HG02623 (cell line): Measurements from ENCODE around the gene DNAL4.
"Not testable (repeated sequence)": the region's sequence is repeated elsewhere in the genome, so short reads cannot be mapped to it uniquely, and the experiment has no call there.

Experiments
- ATAC-seq: cut with Tn5 transposase; IDR thresholded peaks from one replicate; pipeline ENCODE4 v1.9.1; 2021; ENCODE audit warnings: moderate library complexity; ENCODE audit not compliant: unreplicated experiment

DNAL4 gene

DNA sequence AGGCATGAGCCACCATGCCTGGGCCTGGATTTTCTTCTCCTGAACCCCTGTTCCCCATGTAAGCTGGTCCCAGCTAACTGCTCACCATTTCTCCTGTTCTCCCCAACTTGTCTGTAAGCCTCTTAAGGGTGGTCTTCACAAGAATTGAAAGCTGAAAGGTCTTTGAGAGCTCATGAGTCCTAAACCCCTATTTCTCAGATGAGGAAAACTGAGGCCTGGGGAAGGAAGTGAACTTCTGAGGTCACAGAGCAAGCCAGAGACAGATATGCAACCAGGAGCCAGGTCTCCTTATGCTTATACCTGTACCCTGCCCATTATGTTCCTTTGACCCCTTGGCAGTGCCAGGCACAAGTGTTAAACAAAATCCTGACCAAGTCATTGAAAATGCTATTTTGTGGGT is 33.6 kb upstream of the DNAL4 start:
- no peak for ATAC-seq

DNA sequence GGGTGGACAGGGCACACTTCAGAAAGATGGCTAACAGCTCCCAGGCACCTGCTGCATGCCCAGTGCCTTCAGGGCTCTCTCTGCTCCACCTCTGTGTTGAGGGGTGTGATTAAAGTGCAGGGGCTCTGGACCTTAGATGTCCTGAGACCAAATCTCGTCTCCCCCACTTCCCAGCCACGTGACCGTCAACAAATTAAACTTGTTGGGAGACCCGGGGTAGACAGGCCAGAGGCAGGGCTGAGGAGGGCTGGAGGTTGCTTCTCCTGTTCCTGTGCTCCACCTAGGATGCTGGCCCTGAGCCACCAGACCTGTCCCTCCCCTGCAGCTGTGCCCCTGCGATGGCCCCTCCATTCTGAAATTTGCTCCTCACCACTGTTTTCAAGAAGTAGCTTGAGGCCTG is 32.9 kb upstream of the DNAL4 start:
- no peak for ATAC-seq

DNA sequence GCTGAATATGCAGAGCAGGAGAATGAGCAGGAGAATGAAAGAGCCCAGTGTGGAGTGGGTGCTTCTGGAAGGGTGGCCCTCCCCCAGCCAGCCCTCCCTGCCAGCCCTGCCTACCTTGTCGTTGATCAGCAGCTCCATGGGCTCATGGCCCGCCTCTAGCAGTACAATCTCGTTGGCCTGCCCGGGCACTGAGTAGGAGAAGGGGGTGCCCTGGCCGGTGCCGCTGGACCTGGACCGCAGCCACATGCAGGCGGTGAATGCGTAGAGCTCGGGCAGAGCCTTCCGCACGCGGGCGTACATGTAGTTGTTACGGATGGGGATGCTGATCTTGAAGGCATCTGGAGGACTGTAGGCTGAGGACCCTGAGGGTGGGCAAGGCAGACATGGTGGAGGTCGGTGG is 32.4 kb upstream of the DNAL4 start:
- no peak for ATAC-seq

DNA sequence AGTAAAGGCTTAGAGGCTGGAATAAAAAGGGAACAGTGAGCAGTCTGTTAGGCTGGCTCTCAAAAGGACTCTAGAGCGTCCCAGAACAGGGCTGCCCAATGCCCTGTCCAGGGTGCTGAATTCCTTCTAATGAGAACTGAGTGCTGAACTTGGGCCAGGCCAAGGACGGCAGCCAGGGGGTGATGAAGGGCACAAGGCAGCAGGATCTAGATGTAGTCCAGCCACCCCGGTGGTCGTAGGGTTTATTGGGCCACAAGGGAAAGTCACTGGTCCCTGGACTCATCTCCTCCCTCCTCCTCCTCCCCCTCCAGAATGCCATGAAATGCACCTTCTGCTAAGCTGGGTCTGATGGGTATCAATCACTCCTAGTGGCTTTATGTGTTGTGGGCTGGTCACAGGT is 30.6 kb upstream of the DNAL4 start:
- no peak for ATAC-seq

DNA sequence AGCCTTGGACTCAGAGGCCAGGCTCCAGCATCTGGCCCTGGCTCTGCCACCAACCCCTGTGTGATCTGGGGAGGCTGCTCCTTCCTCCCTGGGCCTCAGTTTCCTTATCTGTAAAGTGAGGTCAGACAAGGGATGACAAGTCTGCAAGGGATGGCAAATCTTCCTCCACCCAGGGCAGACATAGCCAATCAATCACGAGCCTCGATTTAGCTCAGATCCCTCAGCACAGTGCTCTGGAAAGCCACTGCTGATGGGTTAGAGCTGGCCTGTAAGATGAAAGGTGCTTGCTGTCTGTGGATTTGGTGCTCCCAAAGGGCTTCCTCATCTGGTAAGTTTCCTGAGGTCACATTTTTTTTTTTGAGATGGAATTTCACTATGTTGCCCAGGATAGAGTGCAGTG is 29.7 kb upstream of the DNAL4 start:
- ATAC-seq, result no peak

DNA sequence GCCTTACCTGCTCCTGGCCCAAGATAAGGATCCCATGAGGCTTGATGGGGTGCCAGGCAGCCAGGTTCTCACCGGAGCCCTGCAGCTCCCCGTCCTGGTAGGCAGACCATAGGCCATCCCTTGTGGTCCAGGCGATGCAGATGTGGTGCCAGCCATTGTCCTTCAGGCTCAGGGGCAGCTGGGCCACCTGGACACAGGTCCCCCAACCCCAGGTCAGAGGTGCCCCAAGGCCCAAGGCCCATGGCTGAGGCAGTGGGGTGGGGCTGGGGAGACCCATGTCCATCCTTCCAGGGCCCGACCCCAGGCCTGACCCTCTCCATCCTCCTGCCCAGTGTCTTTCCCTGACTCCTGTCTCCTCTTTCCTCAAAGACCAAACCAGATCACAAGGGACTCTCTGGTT is 29.1 kb upstream of the DNAL4 start:
- no peak for ATAC-seq

DNA sequence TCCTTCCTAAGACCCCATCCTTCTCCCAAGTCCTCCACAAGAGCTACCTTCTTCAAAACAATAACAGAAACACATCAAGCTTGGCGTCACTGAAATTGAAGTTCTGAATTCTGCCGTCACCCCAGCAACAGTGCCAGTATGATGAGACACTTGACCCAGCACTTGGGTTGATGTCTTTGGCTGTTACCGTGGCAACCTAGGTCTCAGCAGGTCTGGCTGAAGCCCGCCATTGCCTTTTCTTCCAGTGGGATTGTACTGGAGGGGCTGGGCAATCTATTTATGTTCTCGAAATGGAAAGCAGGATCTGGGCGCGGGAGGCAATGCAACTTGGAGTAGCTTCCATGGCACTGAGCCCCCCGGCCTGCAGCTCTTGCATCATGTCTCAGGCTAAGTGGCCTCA is 26.1 kb upstream of the DNAL4 start:
- no peak for ATAC-seq

DNA sequence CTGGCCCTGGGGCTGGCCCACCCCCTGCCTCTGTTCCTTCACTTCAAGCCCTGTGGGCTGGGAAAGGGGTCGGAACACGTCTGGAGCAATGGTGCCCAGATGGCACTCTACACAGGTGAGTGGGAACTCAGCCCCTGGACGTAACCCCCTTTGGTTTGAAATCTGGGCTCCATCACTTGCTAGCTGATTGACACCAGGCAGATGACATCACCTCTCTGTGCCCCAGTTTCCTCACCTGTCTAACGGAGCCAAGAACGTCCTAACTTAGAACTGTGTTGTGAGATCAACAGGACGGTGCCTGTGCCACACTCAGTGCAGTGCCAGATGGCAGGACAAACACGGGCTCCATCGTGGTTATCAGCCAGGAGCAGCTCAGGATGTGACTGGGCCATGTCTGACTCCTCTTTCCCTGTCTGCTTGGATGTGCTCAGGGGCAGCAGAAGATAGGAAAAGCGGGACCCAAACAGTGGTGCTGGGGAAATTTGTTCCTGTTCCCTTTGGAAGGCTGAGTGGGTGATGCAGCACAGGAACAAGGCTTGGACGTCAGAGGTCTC is 25.5 kb upstream of the DNAL4 start:
- no peak for ATAC-seq

DNA sequence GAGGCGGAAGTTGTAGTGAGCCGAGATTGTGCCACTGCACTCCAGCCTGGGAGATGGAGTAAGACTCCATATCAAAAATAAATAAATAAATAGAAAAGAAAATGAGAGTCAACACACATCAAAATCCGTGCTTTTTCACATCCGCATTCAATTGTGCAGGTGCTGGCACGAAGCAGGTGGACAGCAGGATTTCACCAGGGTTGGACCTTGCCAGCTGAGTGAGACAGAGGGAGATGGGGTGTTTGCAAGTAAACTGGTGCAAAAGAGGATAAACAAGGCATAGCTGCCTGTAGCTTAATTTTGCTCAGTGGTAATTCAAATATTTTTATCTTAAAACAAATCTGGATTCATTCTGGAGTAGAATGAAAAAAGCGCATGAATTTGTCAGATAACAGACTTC is 23.3 kb upstream of the DNAL4 start:
- ATAC-seq, result no peak

DNA sequence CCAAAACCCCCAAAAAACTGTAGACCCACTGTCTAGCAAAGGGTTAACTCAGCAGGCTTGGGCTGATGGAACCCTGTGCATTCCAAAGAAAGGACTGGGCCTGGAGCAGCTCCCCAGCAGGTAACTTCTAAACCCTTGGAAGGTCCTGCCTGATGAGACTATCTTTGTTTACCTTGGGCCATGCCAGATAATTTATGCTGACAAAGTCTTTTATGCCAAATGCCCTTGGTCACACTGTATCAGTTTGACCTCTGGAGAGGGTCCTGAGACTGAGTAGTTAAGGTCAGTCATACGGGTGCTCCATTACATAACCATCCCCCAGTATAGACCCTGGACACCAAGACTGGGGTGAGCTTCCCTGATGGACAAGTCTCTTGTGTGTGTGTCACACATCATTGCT is 21.9 kb upstream of the DNAL4 start:
- no peak for ATAC-seq

DNA sequence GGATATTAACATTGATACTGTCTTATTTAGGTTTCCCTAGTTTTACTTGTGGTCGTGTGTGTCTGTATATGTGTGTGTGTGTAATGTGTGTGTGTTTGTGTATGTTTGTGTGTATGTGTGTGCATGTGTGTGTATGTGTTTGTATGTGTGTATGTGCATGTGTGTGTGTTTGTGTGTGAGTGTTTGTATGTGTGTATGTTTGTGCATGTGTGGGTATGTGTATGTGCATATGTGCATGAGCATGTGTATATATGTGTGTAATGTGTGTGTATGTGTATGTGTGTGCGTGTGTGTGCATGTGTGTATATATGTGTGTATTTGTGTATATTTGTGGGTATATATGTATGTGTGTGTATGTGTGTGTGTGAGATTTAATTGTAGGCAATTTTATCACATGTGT is 17.3 kb upstream of the DNAL4 start:
- no peak for ATAC-seq

DNA sequence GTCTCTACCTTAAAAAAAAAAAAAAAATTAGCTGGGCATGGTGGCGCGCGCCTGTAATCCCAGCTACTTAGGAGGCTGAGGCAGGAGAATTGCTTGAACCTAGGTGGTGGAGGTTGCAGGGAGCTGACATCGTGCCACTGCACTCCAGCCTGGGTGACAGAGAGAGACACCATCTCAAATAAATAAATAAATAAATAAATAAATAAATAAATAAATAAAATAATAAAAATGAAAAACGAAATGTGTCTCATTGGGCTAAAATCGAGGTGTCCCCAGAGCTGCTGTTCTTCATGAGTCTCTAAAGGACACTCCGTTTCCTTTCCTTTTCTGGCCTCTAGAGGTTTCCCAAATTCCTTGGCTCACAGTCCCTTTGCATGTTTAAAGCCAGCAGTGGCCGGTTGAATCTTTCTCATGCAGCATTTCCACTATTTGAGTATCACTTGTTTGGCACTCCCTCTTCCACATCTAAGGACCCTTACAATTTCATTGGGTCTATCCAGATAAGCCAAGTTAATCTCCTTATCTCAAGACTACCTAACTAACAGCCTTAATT is 11.2 kb upstream of the DNAL4 start:
- ATAC-seq, result not testable (repeated sequence)

DNA sequence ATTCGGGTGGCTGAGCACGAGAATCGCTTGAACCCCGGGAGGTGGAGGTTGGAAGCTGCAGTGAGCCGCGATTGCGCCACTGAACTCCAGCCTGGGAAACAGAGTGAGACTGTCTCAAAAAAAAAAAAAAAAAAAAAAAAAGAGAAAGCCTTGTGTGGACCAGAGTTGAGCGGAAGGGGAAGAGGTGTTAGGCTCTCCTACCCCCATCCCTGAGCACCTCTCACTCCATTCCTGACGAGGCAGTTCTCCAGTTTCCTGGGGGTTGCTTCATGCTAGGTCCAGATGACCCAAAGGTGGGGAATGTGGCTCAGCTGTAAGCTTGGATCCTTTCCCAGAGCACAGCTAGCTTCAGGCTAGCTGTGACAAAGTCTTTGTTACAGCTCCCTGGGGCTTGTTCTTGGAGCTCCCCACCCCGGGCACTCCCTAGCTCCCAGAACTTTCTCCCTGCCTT is 8.8 kb upstream of the DNAL4 start:
- ATAC-seq, result no peak

DNA sequence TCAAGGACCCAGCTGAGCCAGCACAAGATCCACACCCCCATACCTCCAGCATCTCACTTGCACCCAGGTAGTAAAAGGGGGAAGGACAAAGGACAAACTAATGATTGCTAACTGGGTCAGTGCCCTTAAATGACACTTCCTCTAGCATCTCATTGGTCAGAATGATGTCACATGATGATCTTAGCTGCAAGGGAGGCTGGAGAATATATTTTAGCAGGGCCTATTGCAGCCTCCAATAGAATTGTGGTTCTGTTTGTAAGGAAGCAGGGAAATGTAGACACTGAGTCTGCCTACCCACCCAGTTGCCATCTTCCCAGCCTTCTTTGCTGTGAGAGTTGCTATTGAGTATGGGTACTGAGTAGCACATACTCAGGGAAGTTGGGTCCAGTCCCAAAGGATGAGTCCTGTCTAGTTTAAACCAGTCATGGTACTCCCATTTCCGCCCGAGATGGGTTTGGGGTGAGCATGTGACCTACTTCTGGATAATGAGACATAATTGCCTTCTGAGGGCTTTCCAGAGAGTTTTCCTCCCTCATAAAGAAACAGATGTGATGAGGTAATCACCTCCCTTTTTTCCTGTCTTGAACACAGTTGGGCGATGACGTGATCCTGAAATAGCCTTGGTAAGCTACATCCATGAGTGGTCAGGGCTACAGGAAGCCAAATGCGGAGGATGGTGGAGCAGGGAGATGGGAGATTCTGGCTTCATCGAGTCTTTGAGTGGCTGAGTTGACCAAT is 5.5 kb upstream of the DNAL4 start:
- no peak for ATAC-seq

DNA sequence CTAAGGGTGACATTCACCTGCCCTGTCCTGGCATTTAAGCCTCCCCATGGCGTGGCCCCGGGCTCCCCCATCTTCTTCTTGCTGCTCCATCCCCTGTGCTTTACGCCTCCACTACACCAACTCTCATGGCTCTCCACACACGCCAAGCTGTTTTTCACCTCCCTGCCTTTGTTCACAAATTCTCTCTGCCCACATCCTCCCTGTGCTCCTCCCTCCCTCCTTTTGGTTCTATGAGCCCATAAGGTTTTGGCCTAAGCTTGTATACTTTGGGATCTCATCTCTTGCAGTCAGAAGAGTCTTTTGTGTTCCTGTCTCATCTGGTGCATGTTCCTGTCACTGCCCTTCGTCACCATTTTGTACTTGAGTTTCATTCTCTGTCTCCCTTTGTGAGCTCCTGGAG is 4.6 kb upstream of the DNAL4 start:
- no peak for ATAC-seq

DNA sequence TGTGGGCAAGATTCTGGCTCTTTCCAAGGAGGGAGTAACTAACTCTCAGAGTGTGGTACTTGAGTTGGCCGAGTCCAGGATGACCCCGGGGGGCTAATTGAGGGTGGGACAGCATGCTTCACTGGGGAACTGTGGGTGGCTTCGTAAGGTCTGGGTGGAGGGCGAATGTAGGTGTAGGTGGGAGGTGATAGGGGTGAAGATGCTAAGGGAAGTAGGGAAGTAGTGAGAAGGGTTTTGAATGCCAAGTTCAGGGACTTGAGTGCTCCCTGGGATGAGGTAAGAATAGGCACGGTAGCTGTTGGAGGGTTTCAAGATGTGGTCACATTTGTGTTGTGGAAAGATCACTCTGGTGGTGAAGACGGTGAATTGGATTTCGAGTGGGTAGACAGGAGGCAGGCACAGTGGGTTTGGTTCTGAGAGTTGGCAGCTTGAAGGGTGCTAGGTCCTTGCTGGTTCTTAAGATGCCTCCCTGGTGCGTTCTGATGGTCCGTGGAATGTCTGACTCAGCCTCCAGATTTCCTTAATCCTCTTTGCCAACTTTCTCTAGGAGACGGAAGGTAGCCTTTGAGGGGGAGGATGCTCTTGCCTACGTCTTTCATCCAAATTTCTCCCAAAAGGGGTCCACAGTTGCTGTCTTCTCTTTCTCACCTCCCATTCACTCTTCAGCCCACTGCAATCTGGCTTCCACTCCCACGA is 2.5 kb upstream of the DNAL4 start:
- ATAC-seq, result no peak

DNA sequence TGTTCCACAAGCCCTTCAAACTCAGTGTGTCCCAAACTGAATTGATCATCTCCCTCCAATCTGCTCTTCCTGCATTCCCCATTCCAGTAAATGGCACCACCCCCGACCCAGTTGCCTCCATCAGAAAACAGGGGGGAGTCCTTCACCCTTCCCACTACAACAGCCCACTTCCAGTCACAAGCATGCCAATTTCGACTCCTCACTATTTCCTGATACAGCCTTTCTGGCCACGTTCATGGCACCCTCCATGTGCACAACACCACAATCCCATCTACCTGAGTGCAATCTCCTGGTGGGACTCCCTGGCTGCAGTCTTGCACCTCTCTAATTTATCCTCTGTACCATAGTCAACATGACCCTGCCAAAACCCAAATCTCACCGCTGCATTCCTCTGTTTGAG is 1.6 kb upstream of the DNAL4 start:
- no peak for ATAC-seq

DNA sequence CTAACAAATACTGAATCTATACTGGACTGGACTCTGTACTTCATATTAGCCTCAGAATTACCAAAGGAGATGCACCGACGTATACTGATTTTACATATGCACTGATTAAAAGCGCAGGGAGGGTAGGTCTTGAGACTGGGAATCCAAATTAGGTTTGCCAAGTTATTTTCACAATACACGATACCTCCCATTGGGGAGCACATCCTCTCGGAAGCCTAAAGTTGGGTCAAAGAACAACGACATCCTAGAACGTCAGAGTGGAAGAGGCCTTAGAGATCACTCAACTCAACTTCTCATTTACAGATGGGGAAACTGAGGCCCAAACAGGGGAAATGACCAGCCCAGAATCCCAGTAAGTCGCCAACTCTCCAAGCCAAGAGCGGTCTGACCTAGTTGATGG is 626 bp downstream of the DNAL4 start:
- ATAC-seq, result no peak

DNA sequence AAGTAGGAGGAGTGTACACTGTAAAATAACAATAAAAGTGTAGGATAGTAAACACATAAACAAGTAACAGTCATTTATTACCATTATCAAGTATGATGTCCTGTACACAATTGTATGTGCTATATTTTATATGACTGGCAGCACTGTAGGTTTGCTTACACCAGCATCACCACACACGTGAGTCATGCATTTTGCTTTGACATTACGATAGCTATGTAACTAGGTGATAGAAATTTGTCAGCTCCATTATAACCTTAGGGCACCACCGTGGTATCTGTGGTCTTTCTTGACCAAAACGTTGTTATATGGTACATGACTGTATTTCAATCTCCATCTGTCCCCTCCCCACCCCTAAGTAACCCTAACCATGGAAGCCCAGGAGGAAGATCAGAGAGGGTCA is 1.1 kb downstream of the DNAL4 start:
- ATAC-seq, result no peak

DNA sequence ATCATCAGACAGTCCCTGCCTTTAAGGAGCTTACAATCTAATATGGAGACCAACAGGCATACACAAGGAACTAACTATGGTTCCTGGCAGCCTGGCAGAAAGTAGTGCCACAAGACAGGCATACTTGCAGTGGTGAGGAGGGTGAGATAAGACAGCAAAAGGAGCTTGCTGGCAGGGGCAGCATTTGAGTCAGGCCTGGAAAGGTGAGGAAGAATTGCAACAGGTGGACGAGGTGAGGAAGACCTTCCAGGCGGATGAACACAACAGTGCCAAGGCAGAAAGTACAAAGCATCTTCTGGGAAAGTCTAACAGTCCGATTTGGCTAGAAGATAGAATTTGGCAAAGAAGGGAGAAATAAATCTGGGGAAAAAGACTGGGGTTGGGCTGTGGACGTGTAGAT is 4.3 kb downstream of the DNAL4 start:
- no peak for ATAC-seq

DNA sequence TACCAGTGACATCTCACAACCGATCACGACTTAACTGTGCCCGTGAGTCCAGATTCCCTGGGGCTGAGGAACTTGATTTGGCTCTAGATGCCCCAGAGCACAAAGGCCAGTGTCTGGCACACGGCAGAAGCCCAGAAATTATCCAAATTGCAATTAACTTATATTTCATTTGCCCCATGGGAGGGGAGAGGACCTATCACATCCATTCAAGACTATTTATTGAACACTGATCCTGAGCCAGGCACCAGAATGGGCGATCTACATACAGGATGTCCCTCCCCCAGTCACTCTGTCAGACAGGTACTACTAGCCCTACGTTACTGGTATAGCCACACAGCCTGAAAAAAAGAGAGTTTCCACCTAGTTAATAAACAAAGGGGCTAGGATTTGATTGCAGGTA is 5.1 kb downstream of the DNAL4 start:
- no peak for ATAC-seq
